RWPE2 (cell line): ENCODE measurements around the gene CCDC33.

Source experiments
- ATAC-seq: fragments of 200-7000 bp; cut with Tn5 transposase; 3 replicates; pipeline ENCODE4 v1.9.1; 2021; ENCODE audit warnings: low read depth
- DNase-seq: peaks from one replicate; pipeline ENCODE4 v3.0.0-alpha.2; 2020; ENCODE audit warnings: low spot score
- H3K27ac ChIP-seq: fragments of 450-650 bp; 2 replicates; pipeline ENCODE4 v1.5.1; 2017; ENCODE audit warnings: mild to moderate bottlenecking; ENCODE audit not compliant: poor library complexity, severe bottlenecking
- H3K27me3 ChIP-seq: fragments of 250-450 bp; sonication (Bioruptor Pico); 2 replicates; pipeline ENCODE4 v1.5.1; 2021; ENCODE audit warnings: mild to moderate bottlenecking, moderate library complexity; ENCODE audit not compliant: insufficient read depth, poor library complexity, severe bottlenecking
- H3K36me3 ChIP-seq: fragments of 250-450 bp; sonication (Bioruptor Pico); 2 replicates; pipeline ENCODE4 v1.5.1; 2020; ENCODE audit warnings: low read depth, mild to moderate bottlenecking, moderate library complexity
- H3K4me1 ChIP-seq: fragments of 250-450 bp; sonication (Bioruptor Pico); 2 replicates; pipeline ENCODE4 v1.5.1; 2021; ENCODE audit warnings: mild to moderate bottlenecking, moderate library complexity; ENCODE audit not compliant: insufficient read depth, poor library complexity, severe bottlenecking
- H3K4me3 ChIP-seq: fragments of 250-450 bp; sonication (Bioruptor Pico); 2 replicates; pipeline ENCODE4 v1.5.1; 2021; ENCODE audit warnings: mild to moderate bottlenecking, moderate library complexity; ENCODE audit not compliant: severe bottlenecking
- H3K9me3 ChIP-seq: fragments of 250-450 bp; sonication (Bioruptor Pico); 2 replicates; pipeline ENCODE4 v1.5.1; 2021; ENCODE audit warnings: mild to moderate bottlenecking, moderate library complexity; ENCODE audit not compliant: severe bottlenecking
- CTCF ChIP-seq: fragments of 450-650 bp; IDR thresholded peaks from one replicate; pipeline ENCODE4 v1.5.1; 2017; ENCODE audit warnings: mild to moderate bottlenecking, moderate library complexity; ENCODE audit not compliant: poor library complexity, severe bottlenecking

CCDC33 gene

GRCh38 chr15:74245342-74245931 is 9.3 kb downstream of the CCDC33 start:
- DNase-seq, result no peak
- no peak overlapping the region for H3K4me3 ChIP-seq
- no peak for ATAC-seq
- no peak overlapping the region for H3K27ac ChIP-seq
- TF ChIP-seq CTCF, result no peak
- H3K27me3 ChIP-seq, result no peaks in the 10 kb centered on the region
- peaks cover 15% of the 10 kb centered on the region for H3K4me1 ChIP-seq
- no peaks in the 10 kb centered on the region for H3K9me3 ChIP-seq
- no peaks in the 10 kb centered on the region for H3K36me3 ChIP-seq

GRCh38 chr15:74250266-74250665 is 14.1 kb downstream of the CCDC33 start:
- TF ChIP-seq CTCF, result no peak
- H3K36me3 ChIP-seq, result no peaks in the 10 kb centered on the region
- ATAC-seq (no peak), DNase-seq (no peak)
- no peaks in the 10 kb centered on the region for H3K4me1 ChIP-seq
- no peak overlapping the region for H3K4me3 ChIP-seq
- H3K27ac ChIP-seq, result no peak overlapping the region
- no peaks in the 10 kb centered on the region for H3K27me3 ChIP-seq
- no peaks in the 10 kb centered on the region for H3K9me3 ChIP-seq

- H3K4me1 ChIP-seq, result no peaks in the 10 kb centered on the region
- TF ChIP-seq CTCF, result no peak
- H3K27me3 ChIP-seq, result no peaks in the 10 kb centered on the region
- no peaks in the 10 kb centered on the region for H3K9me3 ChIP-seq
- H3K27ac ChIP-seq, result no peak overlapping the region
- DNase-seq, result no peak
- no peaks in the 10 kb centered on the region for H3K36me3 ChIP-seq
- peak; percentile 26 for ATAC-seq
- H3K4me3 ChIP-seq, result no peak overlapping the region
These were observed 15.1 kb downstream of the CCDC33 start for GRCh38 chr15:74251131-74251811.

- no peak for TF ChIP-seq CTCF
- Histone ChIP-seq H3K27me3 (no peaks in the 10 kb centered on the region), H3K4me3 (no peak overlapping the region), H3K9me3 (no peaks in the 10 kb centered on the region), H3K27ac (no peak overlapping the region), H3K4me1 (no peaks in the 10 kb centered on the region), H3K36me3 (no peaks in the 10 kb centered on the region)
- DNase-seq, result no peak
- ATAC-seq, result peak; percentile 7; the same call in 1 of the 3 replicates
These were observed 16.2 kb downstream of the CCDC33 start for GRCh38 chr15:74252291-74252690.

- peaks cover 1% of the 10 kb centered on the region for H3K27me3 ChIP-seq
These were observed 16.6 kb downstream of the CCDC33 start for GRCh38 chr15:74252721-74253120.

More at GRCh38 chr15:74252721-74253120, 16.6 kb downstream of the CCDC33 start:
- ATAC-seq (no peak), DNase-seq (no peak)
- Histone ChIP-seq H3K27ac (no peak overlapping the region), H3K36me3 (no peaks in the 10 kb centered on the region), H3K4me3 (no peak overlapping the region), H3K9me3 (no peaks in the 10 kb centered on the region), H3K4me1 (no peaks in the 10 kb centered on the region)
- no peak for TF ChIP-seq CTCF
